Activated CD8-positive, alpha-beta memory T cell treated with anti-CD3 and anti-CD28 coated beads for 24 hours (primary cell): Measurements from ENCODE around the gene ZNF211.

Experiments used
- DNase-seq: peaks from one replicate; pipeline ENCODE4 v3.0.0-alpha.2; 2020

ZNF211 gene

DNA sequence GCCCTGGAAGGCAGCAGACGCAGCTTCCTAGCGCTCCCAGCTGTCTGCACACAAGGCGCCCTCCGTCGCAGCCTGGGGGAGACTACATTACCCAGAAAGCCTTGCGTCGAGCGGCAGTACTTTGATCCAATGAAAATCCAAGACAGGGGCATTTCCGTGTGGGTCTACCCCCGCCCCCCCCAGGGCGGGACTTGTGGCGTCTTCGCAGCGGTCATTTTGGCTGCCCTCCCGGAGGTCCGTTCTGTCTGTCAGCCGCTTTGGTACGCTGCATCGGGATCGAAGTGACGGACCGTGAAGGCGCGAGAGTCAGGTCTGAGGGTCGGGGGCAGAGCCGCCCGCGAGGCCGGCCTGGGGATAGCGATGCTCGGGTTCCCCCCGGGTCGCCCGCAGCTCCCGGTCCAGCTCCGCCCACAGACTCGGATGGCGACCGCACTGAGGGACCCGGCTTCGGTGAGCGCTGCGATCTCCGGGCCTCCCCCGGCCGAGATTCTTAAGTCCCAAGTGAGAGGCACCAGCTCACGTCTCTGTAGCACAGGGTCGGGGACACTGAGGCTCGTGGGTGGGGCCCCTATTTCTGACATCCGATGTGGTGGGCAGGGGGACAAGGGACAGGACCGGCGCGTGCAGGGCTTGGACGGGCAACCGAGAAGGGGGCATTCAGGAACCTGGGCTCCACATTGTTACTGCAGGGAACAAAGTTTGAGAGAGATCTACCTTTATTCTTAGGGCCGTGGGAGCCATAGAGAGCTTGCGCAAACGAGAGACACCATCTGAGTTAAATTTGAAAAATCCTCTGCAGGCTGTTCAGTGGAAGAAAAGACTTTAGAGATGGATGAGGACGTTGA lies at the start of gene ZNF211:
Gene ZNF211, plus strand, starts transcription at position 182 of the 845 bp plus-strand sequence. Its CDS starts 179 bp downstream, at position 361.
- peak; percentile 92 for DNase-seq

- DNase-seq: peak; percentile 91
These were observed 49.2 kb upstream of the ZNF211 start, which contains the start of gene ZIK1 for GRCh38 chr19:57583521-57584416. Gene ZIK1, plus strand, starts transcription at chr19:57584145. Its CDS starts 212 bp downstream, at chr19:57584357.

GRCh38 chr19:57587529-57587928 lies 45.4 kb upstream of the ZNF211 start:
- no peak for DNase-seq

DNA sequence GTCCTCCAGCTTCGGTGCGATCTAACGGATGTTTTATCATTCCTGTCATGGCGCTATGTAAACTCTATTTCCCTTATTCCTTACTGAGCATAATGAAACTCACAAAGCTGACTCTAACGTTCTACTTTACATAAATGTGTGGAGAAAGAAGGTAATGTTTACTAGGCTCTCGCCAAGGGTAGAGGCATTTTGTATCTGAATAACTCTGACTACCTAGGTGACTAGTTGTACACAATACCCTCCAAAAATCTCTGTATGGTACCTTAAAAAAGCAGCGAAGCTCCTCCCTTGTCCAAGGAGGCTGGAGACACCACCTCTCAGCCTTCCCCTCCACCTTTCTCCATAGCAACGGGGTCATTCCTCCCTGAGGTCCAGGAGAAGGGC lies 33.6 kb upstream of the ZNF211 start:
- no peak for DNase-seq

GRCh38 chr19:57599761-57600383 lies 33.1 kb upstream of the ZNF211 start, which contains the start of gene ZNF530:
Gene ZNF530, plus strand, starts transcription at chr19:57599885. Its CDS starts 4,461 bp downstream, at chr19:57604346.
- DNase-seq: peak; percentile 95

GRCh38 chr19:57606931-57607330 lies 26.0 kb upstream of the ZNF211 start:
- no peak for DNase-seq

DNA sequence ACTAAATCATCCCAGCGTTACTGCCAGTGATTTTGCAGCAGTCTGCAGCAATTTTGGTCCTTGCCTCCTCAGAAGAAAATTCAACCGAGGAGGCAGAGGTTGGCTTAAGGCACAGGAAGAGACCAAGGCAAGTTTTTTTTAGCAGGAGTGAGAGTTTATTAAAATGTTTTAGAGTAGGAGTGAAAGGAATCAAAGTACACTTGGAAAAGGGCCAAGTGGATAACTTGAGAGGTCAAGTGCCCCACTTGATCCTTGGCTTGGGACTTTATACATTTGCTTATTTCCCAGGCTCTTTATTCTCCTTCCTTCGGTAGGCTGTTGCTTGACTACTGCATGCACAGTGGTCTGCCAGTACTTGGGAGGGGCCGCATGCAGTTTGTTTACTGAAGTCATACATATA lies 21.9 kb upstream of the ZNF211 start:
- DNase-seq: no peak

- peak; percentile 92 for DNase-seq
These were observed 18.8 kb upstream of the ZNF211 start, which contains the start of gene ZNF134 for GRCh38 chr19:57613941-57614743. Gene ZNF134, plus strand, starts transcription at chr19:57614242. Its CDS starts 5,227 bp downstream, at chr19:57619469.

DNA sequence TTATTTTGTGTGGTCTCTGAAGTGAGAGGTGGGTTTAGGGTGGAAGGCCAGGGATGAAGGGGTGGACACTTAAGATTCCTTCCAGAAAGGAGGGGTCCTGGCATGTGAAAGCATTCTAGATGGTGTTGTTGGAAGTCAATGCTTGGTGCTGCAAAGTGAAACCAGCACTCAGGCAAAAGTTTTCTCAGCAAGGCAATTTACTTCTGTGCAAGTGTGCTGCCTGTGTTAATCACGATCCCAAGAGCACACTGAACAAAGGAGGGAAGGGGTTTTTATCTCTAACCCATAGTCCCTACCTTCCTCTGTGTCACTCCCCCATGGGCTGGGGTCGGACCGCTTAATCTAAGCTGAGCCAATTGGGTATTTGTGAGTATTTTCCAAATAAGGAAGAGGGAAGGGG lies 17.6 kb upstream of the ZNF211 start:
- no peak for DNase-seq

GRCh38 chr19:57620673-57621348 lies 12.2 kb upstream of the ZNF211 start:
- DNase-seq: no peak

DNA sequence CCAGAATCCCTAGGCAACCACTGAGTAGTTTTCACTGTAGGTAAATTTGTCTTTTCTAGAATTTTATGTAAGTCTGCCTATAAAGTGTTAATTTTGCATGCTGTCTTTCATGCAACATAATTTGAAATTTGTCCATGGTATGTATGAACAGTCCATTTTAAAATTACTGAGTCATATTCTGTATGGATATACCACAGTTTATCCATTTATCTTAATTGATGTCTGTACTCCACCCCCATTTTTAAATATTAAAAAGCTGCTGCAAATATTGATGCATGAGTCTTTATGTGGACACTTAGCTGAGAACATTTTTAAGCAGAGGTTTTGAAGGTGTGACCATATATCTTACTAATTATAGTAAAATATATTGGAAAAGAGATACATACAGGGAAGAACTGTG lies 9.9 kb upstream of the ZNF211 start:
- DNase-seq: no peak

DNA sequence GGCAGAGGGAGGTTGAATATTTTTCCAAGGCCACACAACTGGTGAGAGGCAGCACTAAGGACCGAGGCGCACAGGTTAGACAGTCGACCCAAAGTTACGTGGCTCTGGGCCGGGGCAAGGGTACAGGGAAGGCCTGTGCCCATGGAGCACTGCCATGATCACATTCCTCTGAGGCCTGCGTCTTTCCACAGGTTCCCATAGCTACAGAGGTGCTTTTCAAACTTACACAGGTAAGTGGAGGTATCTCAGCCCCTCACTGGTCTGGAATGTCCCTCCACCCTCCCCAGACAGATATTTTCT lies 814 bp downstream of the ZNF211 start:
- no peak for DNase-seq

DNA sequence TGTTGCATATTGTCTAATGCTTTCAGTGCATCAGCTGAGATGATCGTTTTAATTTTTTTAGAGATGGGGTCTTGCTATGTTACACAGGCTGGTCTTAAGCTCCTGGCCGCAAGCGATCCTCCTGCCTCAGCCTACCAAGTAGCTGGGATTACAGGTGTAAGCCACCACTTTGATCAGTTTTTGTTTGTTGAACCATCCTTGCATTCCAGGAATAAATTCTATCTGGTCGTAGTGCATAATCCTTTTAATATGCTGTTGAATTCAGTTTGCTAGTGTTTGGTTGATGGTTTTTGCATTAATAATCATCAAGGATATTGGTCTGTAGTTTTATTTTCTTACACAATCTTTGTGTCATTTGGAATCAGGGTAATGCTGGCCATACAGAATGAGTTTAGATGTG lies 4.4 kb downstream of the ZNF211 start:
- DNase-seq: no peak

DNA sequence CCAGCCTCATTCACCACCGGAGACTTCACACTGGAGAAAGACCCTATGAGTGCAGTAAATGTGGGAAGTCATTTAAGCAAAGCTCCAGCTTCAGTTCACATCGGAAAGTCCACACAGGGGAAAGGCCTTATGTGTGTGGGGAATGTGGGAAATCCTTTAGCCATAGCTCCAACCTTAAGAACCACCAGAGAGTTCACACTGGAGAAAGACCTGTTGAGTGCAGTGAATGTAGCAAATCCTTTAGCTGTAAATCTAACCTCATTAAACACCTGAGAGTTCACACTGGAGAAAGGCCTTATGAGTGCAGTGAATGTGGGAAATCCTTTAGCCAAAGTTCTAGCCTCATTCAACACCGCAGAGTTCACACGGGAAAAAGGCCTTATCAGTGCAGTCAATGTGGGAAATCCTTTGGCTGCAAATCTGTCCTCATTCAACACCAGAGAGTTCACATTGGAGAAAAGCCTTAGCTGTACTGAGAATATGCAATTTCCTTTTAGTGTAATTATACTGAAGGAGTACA lies 8.8 kb downstream of the ZNF211 start:
- DNase-seq: no peak

GRCh38 chr19:57642396-57643046 lies 9.6 kb downstream of the ZNF211 start:
- no peak for DNase-seq

GRCh38 chr19:57643734-57644133 lies 10.8 kb downstream of the ZNF211 start:
- no peak for DNase-seq

DNA sequence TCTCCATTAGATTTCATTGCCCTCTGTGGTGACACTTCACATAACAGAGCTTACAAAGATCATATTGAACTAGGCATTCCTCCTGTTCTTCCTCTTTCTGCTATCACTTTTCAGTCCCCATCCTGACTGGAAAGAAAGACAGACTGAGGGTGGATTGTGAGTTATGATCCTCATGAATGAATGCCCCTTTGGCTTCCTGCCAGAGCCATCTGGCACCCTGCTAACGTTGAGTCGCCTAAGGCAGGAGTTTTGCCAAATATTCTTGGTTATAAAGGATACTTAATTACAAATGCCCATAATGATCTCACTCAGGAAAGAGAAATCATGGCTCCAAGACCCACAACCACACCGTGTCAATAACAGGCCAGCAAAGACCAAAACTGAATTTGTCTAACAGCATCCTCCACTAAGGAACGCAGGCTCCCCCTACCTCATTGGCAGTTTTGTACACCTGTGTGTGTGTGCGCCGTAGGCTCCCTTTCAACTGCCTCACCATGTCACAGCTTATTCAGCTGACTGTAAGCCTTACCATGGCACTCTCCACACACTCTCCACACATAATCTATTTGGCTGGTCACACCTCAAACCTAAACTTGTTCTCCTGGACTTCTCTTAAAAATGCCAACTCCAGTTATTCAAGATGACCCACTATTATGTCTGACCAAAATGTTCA lies 15.5 kb downstream of the ZNF211 start:
- DNase-seq: no peak

GRCh38 chr19:57651654-57651996 lies 18.7 kb downstream of the ZNF211 start:
- DNase-seq: no peak

DNA sequence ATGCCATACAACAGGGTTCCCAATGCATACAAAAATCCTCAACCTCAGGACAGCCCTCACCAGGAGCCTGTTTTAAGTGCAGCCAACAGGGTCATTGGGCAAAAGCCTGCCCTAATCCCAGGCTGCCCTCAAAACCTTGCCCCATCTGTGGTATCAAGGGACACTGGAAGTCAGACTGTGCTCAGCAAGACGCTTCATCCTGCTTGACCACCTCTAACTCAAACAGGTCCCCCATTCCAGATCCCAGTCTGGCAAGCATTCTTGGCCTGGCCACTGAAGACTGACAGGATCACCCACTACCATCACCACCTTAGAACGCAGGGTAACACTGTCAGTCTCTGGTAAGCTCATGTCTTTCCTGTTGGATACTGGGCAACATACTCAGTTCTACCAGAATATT lies 20.7 kb downstream of the ZNF211 start:
- no peak for DNase-seq

GRCh38 chr19:57655443-57655842 lies 22.5 kb downstream of the ZNF211 start:
- DNase-seq: no peak

DNA sequence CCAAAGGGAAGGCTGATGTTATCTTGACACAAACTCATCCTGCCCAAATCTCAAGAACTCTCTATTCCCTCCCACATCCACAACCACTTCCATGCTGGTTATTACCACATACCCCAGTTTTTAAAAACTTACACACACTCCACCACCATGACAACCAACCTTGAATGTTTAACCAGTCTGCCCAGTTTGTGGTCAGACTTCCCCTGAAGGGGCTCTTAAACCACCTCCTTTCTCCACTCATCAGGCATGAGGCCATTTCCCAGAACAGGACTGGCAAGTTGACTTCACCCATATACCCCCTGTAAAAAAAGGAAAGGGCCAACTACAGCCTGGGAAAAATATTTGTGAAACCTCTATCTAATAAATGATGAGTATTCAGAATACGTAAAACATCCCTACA lies 23.4 kb downstream of the ZNF211 start:
- no peak for DNase-seq
